ENCODE data around the gene C14orf119. TPM values are rescaled to one million over a fixed set of nuclear protein-coding genes. Genes with fewer than 3 reads are reported as not detected.

The C14orf119 gene
- total RNA-seq, 1 experiment from 2014 or later: 46.8 TPM

GRCh38 chr14:23101986-23102625 lies 6.8 kb downstream of the C14orf119 start:
- no peak overlapping the region for H2AFZ ChIP-seq (ENCODE audit: low read depth, low read length, poor library complexity, severe bottlenecking)
- RAD21 ChIA-PET (ENCODE audit: low non-redundant PET in 1 of 2, low total read pairs in 2 of 2, uncharacterized antibody in 2 of 2, unreplicated experiment in 2 of 2): no interaction called here
- ATAC-seq: no peak
- H3K4me2 ChIP-seq (ENCODE audit: low read length): no peak overlapping the region
- H3K27me3 ChIP-seq (ENCODE audit: insufficient read depth, low read length): no peaks in the 10 kb centered on the region; the same call in 1 of the 2 replicates
- no TSS peak for BruUV-seq (replicated peaks)
- no peaks in the 10 kb centered on the region for H3K4me1 ChIP-seq (ENCODE audit: control insufficient read depth in 1 of 2, insufficient read depth in 2 of 2, low read length in 2 of 2)
- intact Hi-C loops (cut with micrococcal nuclease): no loop called here
- peaks cover 11 to 13% of the 10 kb centered on the region in 2 experiments for H3K36me3 ChIP-seq (ENCODE audit: control insufficient read depth in 1 of 2, insufficient read depth in 2 of 2, low read length in 2 of 2)
- POLR2A ChIA-PET: no interaction called here
- H3K9ac ChIP-seq (ENCODE audit: low read length): no peak overlapping the region
- H3K27ac ChIP-seq (ENCODE audit: low read depth, low read length): no peak overlapping the region
- no peak for DNase-seq (ENCODE audit: low read depth, low spot score)
- CTCF ChIA-PET: interaction anchor here (1.8 to 1.9 kb wide), 2 partner anchors 18 to 33 kb away, joined by 4 to 7 read pairs; no protein-coding TSS in a partner anchor
- H3K79me2 ChIP-seq (ENCODE audit: insufficient read depth, low read length): peaks cover 21% of the 10 kb centered on the region
- no peaks in the 10 kb centered on the region for H3K9me2 ChIP-seq (ENCODE audit: insufficient read depth)
- H3K9me3 ChIP-seq (ENCODE audit: control insufficient read depth in 1 of 2, insufficient read depth in 1 of 2, low read depth in 1 of 2, low read length in 2 of 2): no peaks in the 10 kb centered on the region
- TF ChIP-seq POLR2AphosphoS5 (IDR thresholded peaks at IDR 0.05; ENCODE audit: low read depth, low read length) (no peak), SP1 (IDR thresholded peaks at IDR 0.05; ENCODE audit: low read depth) (no peak), RAD21 (IDR thresholded peaks at IDR 0.05; ENCODE audit: low read depth) (no peak), ATF3 (IDR thresholded peaks at IDR 0.05) (no peak), EZH2phosphoT487 (IDR thresholded peaks at IDR 0.05; ENCODE audit: borderline replicate concordance) (no peak), JUND (IDR thresholded peaks at IDR 0.05) (no peak), TCF7L2 (IDR thresholded peaks at IDR 0.05; ENCODE audit: borderline replicate concordance, extremely low read depth, insufficient read depth, insufficient read length) (no peak), SIN3A (IDR thresholded peaks at IDR 0.05; ENCODE audit: low read depth) (no peak), ZNF274 (IDR thresholded peaks at IDR 0.05; ENCODE audit: low read depth, low read length) (no peak)
- no peak overlapping the region for H3K4me3 ChIP-seq (replicated peaks in 1 of 2; ENCODE audit: low read depth in 1 of 2, low read length in 2 of 2)
- H4K20me1 ChIP-seq (ENCODE audit: insufficient read depth): no peaks in the 10 kb centered on the region

GRCh38 chr14:23102801-23103200 lies 7.5 kb downstream of the C14orf119 start:
- Histone ChIP-seq H3K4me3 (replicated peaks in 1 of 2; ENCODE audit: low read depth in 1 of 2, low read length in 2 of 2) (no peak overlapping the region), H2AFZ (ENCODE audit: low read depth, low read length, poor library complexity, severe bottlenecking) (no peak overlapping the region), H3K27me3 (ENCODE audit: insufficient read depth, low read length) (no peaks in the 10 kb centered on the region; the same call in 1 of the 2 replicates), H3K27ac (ENCODE audit: low read depth, low read length) (no peak overlapping the region), H3K79me2 (ENCODE audit: insufficient read depth, low read length) (peaks cover 14% of the 10 kb centered on the region), H3K9me2 (ENCODE audit: insufficient read depth) (no peaks in the 10 kb centered on the region), H3K36me3 (ENCODE audit: control insufficient read depth in 1 of 2, insufficient read depth in 2 of 2, low read length in 2 of 2) (peaks cover 9 to 11% of the 10 kb centered on the region in 2 experiments), H3K4me1 (ENCODE audit: control insufficient read depth in 1 of 2, insufficient read depth in 2 of 2, low read length in 2 of 2) (no peaks in the 10 kb centered on the region), H3K9ac (ENCODE audit: low read length) (no peak overlapping the region), H3K4me2 (ENCODE audit: low read length) (no peak overlapping the region), H3K9me3 (ENCODE audit: control insufficient read depth in 1 of 2, insufficient read depth in 1 of 2, low read depth in 1 of 2, low read length in 2 of 2) (no peaks in the 10 kb centered on the region), H4K20me1 (ENCODE audit: insufficient read depth) (no peaks in the 10 kb centered on the region)
- no TSS peak for BruUV-seq (replicated peaks)
- no peak for ATAC-seq
- TF ChIP-seq ATF3 (IDR thresholded peaks at IDR 0.05) (no peak), SRF (IDR thresholded peaks at IDR 0.05; ENCODE audit: low read depth) (no peak), CBX3 (IDR thresholded peaks at IDR 0.05; ENCODE audit: low read depth) (no peak), CEBPB (IDR thresholded peaks at IDR 0.05; ENCODE audit: low read depth) (no peak)
- no peak for DNase-seq (ENCODE audit: low read depth, low spot score)
- ChIA-PET RAD21 (ENCODE audit: low non-redundant PET in 1 of 2, low total read pairs in 2 of 2, uncharacterized antibody in 2 of 2, unreplicated experiment in 2 of 2) (no interaction called here), POLR2A (no interaction called here), CTCF (interaction anchor here (1.8 to 1.9 kb wide), 2 partner anchors 18 to 34 kb away, joined by 4 to 7 read pairs; no protein-coding TSS in a partner anchor)
- intact Hi-C loops (cut with micrococcal nuclease): no loop called here

Data from HCT116 (cell line).